Measurements from ENCODE around the gene NFIX. TPM values are rescaled to one million over a fixed set of nuclear protein-coding genes. Genes with fewer than 3 reads are reported as not detected.

The NFIX gene
- total and polyA plus RNA-seq, 2 experiments from 2014 or later: 0.06 to 0.14 TPM

DNA sequence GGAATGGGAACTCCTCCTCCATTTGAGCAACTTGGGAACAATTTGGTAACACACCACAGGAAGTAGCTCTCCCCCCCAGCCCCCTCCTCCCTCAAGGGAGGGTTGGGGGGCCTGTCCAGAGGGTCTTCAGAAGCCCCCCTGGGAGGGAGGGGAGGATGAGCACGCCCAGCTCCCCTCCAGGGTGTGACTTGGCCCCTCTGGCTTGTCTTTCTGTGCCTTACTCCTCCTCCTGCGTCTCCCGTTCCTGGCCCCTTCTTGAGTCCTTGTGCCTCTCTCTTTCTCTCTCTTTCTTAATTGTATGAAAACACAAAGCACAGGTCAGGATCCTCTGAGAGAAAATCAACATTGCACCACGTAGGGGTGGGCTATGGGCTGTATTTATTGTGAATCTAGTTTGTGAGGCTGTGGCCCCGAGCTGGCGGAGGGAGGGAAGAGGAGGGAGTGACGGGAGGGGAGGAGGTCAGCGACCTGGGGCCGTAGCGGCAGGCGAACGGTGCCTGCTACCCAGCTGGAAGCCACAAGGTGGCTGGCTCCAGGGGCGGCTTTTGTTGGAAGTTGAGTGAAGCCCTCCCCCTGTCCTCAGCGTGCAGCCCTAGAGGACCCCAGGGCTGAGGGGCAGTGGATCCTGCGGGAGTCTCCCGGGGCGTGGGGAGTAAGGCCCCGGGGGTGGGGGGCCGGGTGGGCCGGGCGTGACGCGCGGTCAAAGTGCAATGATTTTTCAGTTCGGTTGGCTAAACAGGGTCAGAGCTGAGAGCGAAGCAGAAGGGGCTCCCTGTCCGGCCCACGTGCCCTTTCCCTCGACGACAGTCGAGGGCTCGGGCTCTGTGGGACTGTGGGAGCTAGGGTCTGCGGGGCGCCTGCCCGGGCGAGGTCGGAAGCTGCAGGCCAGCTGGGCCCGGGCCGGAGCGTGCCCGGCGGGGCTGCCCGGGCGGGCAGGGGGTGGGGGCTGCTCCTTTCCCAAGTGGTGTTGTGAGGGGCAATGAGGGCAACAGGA is 101.0 kb downstream of the NFIX start:
- H3K4me1 Mint-ChIP-seq: peaks cover 33% of the 10 kb centered on the region
- peaks cover 9% of the 10 kb centered on the region; the same call in 1 of the 2 replicates for H4K20me1 ChIP-seq (replicated peaks; ENCODE audit: insufficient read depth)
- peaks cover 74% of the 10 kb centered on the region for H3K27me3 Mint-ChIP-seq (ENCODE audit: insufficient read depth, low read depth, poor library complexity)
- H3K9me3 Mint-ChIP-seq: no peaks in the 10 kb centered on the region
- no peaks in the 10 kb centered on the region for H3K36me3 Mint-ChIP-seq (ENCODE audit: low read depth)
- H3K4me3 Mint-ChIP-seq: peak overlapping the region; percentile 70
- peaks cover 50% of the 10 kb centered on the region for H3F3A ChIP-seq (replicated peaks; ENCODE audit: low read depth)
- H3K27me3 ChIP-seq (ENCODE audit: insufficient read depth): peaks cover 86% of the 10 kb centered on the region
- DNase-seq (ENCODE audit: low spot score): peak; percentile 90
- TF ChIP-seq, protein P1, sequence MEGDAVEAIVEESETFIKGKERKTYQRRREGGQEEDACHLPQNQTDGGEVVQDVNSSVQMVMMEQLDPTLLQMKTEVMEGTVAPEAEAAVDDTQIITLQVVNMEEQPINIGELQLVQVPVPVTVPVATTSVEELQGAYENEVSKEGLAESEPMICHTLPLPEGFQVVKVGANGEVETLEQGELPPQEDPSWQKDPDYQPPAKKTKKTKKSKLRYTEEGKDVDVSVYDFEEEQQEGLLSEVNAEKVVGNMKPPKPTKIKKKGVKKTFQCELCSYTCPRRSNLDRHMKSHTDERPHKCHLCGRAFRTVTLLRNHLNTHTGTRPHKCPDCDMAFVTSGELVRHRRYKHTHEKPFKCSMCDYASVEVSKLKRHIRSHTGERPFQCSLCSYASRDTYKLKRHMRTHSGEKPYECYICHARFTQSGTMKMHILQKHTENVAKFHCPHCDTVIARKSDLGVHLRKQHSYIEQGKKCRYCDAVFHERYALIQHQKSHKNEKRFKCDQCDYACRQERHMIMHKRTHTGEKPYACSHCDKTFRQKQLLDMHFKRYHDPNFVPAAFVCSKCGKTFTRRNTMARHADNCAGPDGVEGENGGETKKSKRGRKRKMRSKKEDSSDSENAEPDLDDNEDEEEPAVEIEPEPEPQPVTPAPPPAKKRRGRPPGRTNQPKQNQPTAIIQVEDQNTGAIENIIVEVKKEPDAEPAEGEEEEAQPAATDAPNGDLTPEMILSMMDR (conservative IDR thresholded peaks at IDR 0.05; ENCODE audit: low read depth in 2 of 2): peak in 1 of 2 experiments; percentile 11; a peak in 1 of 4 replicates
- TF ChIP-seq EZH2 (IDR thresholded peaks at IDR 0.05; ENCODE audit: low read depth, unreplicated experiment): no peak
- H3K9me2 ChIP-seq (ENCODE audit: insufficient read depth): no peaks in the 10 kb centered on the region
- H3K4me2 ChIP-seq: peak overlapping the region; percentile 87
- H3K36me3 ChIP-seq (ENCODE audit: insufficient read depth): no peaks in the 10 kb centered on the region
- peak; percentile 25 for ATAC-seq
- H2AFZ ChIP-seq: peak overlapping the region; percentile 86
- peaks cover 42% of the 10 kb centered on the region for H3K4me1 ChIP-seq (ENCODE audit: insufficient read depth)
- H3K4me3 ChIP-seq: peak overlapping the region; percentile 59
- no peaks in the 10 kb centered on the region for H3K79me2 ChIP-seq (replicated peaks; ENCODE audit: insufficient read depth)
- no peak overlapping the region for H3K27ac Mint-ChIP-seq
- H3K27ac ChIP-seq (ENCODE audit: low read depth): peak overlapping the region; percentile 22; the same call in 1 of the 2 replicates

DNA sequence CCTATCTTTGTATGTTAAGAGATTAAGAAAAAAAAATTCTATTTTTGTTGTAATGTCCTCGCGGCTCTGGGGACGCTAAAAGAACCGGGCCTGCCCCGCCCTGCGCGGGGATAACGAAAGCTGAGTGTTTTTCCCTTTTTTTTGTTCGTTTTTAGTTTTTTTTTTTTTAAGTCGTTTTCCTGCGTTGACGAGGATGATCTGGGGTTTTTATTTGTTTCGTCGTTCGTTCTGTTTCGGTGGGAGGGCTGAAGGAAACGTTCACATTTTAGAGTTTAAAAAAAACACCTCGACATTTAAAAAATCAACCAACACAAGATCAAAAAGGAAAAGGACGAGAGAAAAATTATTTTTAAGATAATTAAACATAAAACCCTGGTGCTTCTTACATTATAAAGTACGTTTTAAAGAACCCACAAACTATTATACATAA is 101.8 kb downstream of the NFIX start:
- peaks cover 76% of the 10 kb centered on the region for H3K27me3 Mint-ChIP-seq (ENCODE audit: insufficient read depth, low read depth, poor library complexity)
- peaks cover 32% of the 10 kb centered on the region for H3K4me1 Mint-ChIP-seq

More for the DNA sequence above, 101.8 kb downstream of the NFIX start:
- Histone ChIP-seq H3K4me3 (peak overlapping the region; percentile 59), H3K36me3 (ENCODE audit: insufficient read depth) (no peaks in the 10 kb centered on the region), H3K79me2 (replicated peaks; ENCODE audit: insufficient read depth) (no peaks in the 10 kb centered on the region), H3K27me3 (ENCODE audit: insufficient read depth) (peaks cover 91% of the 10 kb centered on the region), H2AFZ (no peak overlapping the region), H3K4me1 (ENCODE audit: insufficient read depth) (peaks cover 34% of the 10 kb centered on the region), H3K27ac (ENCODE audit: low read depth) (no peak overlapping the region), H3K9me2 (ENCODE audit: insufficient read depth) (no peaks in the 10 kb centered on the region), H3F3A (replicated peaks; ENCODE audit: low read depth) (peaks cover 50% of the 10 kb centered on the region), H4K20me1 (replicated peaks; ENCODE audit: insufficient read depth) (peaks cover 9% of the 10 kb centered on the region; the same call in 1 of the 2 replicates), H3K4me2 (peak overlapping the region; percentile 87)
- Mint-ChIP-seq H3K4me3 (peak overlapping the region; percentile 59), H3K27ac (no peak overlapping the region), H3K9me3 (no peaks in the 10 kb centered on the region), H3K36me3 (ENCODE audit: low read depth) (no peaks in the 10 kb centered on the region)
- TF ChIP-seq, protein P2, sequence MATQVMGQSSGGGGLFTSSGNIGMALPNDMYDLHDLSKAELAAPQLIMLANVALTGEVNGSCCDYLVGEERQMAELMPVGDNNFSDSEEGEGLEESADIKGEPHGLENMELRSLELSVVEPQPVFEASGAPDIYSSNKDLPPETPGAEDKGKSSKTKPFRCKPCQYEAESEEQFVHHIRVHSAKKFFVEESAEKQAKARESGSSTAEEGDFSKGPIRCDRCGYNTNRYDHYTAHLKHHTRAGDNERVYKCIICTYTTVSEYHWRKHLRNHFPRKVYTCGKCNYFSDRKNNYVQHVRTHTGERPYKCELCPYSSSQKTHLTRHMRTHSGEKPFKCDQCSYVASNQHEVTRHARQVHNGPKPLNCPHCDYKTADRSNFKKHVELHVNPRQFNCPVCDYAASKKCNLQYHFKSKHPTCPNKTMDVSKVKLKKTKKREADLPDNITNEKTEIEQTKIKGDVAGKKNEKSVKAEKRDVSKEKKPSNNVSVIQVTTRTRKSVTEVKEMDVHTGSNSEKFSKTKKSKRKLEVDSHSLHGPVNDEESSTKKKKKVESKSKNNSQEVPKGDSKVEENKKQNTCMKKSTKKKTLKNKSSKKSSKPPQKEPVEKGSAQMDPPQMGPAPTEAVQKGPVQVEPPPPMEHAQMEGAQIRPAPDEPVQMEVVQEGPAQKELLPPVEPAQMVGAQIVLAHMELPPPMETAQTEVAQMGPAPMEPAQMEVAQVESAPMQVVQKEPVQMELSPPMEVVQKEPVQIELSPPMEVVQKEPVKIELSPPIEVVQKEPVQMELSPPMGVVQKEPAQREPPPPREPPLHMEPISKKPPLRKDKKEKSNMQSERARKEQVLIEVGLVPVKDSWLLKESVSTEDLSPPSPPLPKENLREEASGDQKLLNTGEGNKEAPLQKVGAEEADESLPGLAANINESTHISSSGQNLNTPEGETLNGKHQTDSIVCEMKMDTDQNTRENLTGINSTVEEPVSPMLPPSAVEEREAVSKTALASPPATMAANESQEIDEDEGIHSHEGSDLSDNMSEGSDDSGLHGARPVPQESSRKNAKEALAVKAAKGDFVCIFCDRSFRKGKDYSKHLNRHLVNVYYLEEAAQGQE (IDR thresholded peaks at IDR 0.05; ENCODE audit: unreplicated experiment): no peak
- TF ChIP-seq ZNF114 (CRISPR knock-in tag; IDR thresholded peaks at IDR 0.05): no peak
- no peak for TF ChIP-seq CREB1 (CRISPR knock-in tag; IDR thresholded peaks at IDR 0.05; ENCODE audit: low read depth)
- TF ChIP-seq POLR2AphosphoS5 (IDR thresholded peaks at IDR 0.05; ENCODE audit: low read depth): no peak
- no peak for TF ChIP-seq JUNB (IDR thresholded peaks at IDR 0.05; ENCODE audit: unreplicated experiment)
- TF ChIP-seq EZH2 (IDR thresholded peaks at IDR 0.05; ENCODE audit: low read depth, unreplicated experiment): peak; percentile 84
- TF ChIP-seq, protein P3, sequence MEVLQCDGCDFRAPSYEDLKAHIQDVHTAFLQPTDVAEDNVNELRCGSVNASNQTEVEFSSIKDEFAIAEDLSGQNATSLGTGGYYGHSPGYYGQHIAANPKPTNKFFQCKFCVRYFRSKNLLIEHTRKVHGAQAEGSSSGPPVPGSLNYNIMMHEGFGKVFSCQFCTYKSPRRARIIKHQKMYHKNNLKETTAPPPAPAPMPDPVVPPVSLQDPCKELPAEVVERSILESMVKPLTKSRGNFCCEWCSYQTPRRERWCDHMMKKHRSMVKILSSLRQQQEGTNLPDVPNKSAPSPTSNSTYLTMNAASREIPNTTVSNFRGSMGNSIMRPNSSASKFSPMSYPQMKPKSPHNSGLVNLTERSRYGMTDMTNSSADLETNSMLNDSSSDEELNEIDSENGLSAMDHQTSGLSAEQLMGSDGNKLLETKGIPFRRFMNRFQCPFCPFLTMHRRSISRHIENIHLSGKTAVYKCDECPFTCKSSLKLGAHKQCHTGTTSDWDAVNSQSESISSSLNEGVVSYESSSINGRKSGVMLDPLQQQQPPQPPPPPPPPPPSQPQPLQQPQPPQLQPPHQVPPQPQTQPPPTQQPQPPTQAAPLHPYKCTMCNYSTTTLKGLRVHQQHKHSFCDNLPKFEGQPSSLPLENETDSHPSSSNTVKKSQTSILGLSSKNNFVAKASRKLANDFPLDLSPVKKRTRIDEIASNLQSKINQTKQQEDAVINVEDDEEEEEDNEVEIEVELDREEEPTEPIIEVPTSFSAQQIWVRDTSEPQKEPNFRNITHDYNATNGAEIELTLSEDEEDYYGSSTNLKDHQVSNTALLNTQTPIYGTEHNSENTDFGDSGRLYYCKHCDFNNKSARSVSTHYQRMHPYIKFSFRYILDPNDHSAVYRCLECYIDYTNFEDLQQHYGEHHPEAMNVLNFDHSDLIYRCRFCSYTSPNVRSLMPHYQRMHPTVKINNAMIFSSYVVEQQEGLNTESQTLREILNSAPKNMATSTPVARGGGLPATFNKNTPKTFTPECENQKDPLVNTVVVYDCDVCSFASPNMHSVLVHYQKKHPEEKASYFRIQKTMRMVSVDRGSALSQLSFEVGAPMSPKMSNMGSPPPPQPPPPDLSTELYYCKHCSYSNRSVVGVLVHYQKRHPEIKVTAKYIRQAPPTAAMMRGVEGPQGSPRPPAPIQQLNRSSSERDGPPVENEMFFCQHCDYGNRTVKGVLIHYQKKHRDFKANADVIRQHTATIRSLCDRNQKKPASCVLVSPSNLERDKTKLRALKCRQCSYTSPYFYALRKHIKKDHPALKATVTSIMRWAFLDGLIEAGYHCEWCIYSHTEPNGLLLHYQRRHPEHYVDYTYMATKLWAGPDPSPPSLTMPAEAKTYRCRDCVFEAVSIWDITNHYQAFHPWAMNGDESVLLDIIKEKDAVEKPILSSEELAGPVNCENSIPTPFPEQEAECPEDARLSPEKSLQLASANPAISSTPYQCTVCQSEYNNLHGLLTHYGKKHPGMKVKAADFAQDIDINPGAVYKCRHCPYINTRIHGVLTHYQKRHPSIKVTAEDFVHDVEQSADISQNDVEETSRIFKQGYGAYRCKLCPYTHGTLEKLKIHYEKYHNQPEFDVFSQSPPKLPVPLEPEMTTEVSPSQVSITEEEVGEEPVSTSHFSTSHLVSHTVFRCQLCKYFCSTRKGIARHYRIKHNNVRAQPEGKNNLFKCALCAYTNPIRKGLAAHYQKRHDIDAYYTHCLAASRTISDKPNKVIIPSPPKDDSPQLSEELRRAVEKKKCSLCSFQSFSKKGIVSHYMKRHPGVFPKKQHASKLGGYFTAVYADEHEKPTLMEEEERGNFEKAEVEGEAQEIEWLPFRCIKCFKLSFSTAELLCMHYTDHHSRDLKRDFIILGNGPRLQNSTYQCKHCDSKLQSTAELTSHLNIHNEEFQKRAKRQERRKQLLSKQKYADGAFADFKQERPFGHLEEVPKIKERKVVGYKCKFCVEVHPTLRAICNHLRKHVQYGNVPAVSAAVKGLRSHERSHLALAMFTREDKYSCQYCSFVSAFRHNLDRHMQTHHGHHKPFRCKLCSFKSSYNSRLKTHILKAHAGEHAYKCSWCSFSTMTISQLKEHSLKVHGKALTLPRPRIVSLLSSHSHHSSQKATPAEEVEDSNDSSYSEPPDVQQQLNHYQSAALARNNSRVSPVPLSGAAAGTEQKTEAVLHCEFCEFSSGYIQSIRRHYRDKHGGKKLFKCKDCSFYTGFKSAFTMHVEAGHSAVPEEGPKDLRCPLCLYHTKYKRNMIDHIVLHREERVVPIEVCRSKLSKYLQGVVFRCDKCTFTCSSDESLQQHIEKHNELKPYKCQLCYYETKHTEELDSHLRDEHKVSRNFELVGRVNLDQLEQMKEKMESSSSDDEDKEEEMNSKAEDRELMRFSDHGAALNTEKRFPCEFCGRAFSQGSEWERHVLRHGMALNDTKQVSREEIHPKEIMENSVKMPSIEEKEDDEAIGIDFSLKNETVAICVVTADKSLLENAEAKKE (CRISPR knock-in tag; IDR thresholded peaks at IDR 0.05): no peak
- DNase-seq (ENCODE audit: low spot score) (no peak), ATAC-seq (no peak)

Measured in GM23338 (cell line).